ENCODE data around the gene WDR62. TPM values are rescaled to one million over a fixed set of nuclear protein-coding genes. Genes with fewer than 3 reads are reported as not detected.
A peak's percentile ranks its signal among the peaks of the same experiment; 100 is the strongest.

The WDR62 gene
- total RNA-seq, 1 donor from 2014 or later = 1.2 TPM

DNA sequence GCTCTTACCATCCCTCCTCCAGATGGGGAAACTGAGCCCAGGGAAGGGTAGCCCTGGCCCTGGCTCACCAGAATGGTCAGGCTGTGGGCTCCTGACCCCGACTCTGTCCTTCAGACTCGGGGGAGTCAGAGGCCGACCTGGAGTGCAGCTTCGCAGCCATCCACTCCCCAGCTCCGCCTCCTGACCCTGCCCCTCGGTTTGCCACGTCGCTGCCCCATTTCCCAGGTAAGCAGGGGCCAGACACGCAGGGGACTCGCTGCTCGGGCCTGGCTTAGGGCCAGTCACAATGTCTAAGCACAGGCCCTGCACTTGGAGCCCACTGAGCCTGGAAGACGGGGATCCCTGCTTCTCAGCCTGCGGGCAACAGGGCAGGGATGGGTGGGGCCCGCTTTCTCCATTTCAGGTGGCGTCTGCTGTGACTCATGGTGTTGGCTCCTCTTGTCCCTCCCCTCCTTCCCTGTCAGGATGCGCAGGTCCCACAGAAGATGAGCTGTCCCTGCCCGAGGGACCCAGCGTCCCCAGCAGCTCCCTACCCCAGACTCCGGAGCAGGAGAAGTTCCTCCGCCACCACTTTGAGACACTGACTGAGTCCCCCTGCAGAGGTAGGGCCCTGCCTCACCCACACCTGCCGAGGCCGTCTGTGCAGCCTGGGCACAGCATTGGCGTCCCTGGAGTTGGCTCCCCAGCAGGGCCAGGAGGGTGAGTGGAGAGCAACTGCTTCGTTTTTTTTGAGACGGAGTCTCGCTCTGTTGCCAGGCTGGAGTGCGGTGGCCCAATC lies 47.0 kb downstream of the WDR62 start:
- no peak for DNase-seq (ENCODE audit: low spot score)
- no peak for ATAC-seq
- intact Hi-C loops (cut with DNase I) = no loop called here

DNA sequence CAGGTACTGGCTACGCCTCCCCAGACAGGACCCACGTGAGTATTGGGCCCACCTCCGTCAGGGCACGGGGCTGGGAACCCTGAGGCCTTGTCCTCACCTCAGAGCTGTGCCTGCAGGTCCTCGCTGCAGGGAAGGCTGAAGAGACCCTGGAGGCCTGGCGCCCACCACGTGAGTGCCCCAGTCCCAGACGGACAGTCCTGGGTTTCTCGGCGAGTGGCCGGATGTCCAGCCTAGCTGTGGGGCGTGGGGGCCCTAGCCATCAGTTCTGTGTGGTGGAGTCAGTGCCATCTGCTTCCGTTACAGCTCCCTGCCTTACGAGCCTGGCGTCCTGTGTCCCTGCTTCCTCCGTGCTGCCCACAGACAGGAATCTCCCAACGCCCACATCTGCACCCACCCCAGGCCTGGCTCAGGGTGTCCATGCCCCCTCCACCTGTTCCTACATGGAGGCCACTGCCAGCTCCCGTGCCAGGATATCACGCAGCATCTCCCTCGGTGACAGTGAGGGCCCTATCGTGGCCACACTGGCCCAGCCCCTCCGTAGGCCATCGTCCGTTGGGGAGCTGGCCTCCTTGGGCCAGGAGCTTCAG lies 48.4 kb downstream of the WDR62 start:
- intact Hi-C loops (cut with DNase I) = no loop called here
- ATAC-seq = no peak
- no peak for DNase-seq (ENCODE audit: low spot score)

DNA sequence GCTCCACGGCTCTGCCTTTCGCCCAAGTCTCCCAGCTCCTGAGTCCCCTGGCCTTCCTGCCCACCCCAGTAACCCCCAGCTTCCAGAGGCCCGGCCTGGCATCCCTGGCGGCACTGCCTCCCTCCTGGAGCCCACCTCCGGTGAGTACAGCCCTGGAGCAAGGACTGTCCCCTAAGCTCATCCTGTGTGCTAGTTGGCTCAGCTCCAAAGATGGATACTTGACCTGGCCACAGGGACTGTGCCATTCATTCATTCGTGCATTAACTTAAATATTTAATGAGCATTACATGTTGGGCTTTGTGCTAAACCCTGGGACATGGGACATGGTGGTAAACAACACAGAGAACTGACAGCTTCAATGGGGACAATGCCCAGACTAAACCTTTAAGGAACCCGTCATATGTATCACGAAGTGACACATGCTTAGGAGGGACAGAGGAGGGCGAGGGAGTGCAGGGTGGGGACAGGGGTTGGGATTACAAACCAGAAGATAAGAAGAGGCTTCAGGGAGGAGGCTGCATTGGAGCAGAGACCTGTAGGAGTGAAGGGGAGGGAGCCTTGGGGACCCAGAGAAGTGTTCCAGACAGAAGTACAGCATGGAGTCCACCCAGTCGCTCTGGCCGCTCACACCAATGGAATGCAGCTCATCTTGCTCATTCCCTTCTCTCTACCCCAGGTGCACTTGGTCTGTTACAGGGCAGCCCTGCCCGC lies 49.3 kb downstream of the WDR62 start:
- intact Hi-C loops (cut with DNase I) = no loop called here
- no peak for DNase-seq (ENCODE audit: low spot score)
- ATAC-seq = no peak

DNA sequence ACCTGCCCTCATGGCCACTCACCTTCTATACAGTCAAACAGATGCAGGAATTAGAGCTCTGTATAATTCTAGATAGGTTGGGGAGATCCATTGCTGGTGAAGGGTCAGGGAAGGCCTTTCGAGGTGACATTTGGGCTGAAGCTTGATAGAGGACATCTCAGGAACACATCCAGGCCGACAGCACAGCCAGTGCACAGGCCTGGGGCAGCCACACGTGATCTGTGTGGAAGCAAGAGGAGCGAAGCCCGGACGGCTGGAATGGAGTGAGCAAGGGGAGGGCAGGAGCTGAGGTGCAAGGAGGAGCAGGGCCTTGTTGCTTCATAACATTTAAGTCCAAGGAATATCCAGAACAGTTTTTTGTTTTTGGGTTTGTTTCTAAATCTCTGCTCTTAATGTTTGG lies 51.7 kb downstream of the WDR62 start:
- no peak for ATAC-seq
- no peak for DNase-seq (ENCODE audit: low spot score)
- intact Hi-C loops (cut with DNase I) = no loop called here

DNA sequence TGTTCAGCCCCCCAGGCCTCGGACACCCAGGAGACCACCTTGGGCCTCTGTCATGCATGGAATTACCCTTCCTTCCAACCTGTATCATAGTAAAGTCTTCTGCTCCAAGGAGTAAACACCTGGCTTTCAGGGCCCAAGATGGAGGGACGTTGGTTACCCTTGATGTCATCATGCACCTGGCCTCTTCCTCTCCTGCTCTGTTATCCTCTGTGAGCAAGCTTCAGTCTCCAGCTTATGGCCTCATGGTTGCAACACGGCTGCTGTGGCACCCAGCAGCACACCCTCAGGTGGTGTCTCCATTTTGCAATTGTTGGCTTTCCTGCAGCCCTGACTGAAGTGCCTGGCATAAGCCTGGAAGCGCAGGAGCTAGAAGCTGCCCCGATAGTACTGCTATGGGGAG lies 52.3 kb downstream of the WDR62 start:
- ATAC-seq = no peak
- intact Hi-C loops (cut with DNase I) = no loop called here
- no peak for DNase-seq (ENCODE audit: low spot score)

DNA sequence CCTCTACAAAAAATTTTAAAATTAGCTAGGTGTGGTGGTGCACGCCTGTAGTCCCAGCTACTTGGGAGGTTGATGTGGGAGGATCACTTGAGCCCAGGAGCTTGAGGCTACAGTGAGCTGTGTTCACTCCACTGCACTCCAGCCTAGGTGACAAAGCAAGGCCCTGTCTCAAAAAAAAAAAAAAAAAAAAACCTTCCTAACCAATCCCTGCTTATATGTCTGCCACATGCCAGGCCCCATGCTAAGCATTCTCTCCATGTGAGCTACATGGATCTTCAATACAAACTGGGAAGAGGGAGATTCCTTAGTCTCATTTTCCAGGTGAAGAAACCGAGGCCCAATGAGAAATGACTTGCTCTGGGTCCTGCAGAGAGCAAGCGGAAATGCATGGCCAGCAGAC lies 54.0 kb downstream of the WDR62 start:
- DNase-seq (ENCODE audit: low spot score) (no peak), ATAC-seq (no peak)
- intact Hi-C loops (cut with DNase I) = no loop called here

DNA sequence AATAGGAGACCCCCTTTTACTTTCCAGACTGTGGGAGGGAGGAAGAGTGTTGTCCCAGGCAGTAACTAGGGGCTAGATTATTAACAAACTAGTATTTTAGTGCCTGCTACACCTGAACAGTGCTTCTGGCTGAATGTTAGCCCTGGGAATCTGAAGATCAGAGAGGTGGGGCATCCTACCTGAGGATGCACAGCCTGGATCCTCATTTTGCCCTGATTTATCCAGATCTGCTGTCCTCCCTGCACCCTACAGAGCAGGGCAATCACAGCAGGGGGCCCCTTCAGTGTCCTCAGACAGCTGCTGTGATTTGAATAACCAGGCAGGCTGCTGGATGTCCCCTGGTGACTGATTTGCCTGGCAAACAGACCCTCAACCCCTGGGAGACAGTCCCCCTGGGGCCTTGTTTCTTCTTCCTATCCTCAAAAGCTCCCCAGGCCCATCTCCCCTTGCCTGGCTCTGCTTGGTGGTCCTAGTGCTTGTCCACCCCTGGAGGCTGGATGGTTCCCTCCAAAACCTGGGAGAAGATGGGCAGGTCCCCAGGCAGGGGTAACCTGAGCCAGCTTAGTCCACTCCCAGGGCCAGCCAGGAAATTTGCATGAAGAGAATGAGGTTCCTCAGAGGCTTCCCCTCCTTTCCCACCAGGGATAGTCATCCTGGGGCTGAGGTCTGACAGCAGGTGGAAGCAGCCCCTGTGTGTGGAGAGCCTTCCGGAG lies 55.9 kb downstream of the WDR62 start, which contains the start of gene OVOL3:
Gene OVOL3, plus strand, starts transcription at position 657 of the 713 bp plus-strand sequence. CDS start 60 bp downstream, outside the sequence.
- no peak for ATAC-seq
- intact Hi-C loops (cut with DNase I) = loop anchor here (10.0 kb wide), 1 partner anchor 46 kb away; no protein-coding TSS in a partner anchor
- DNase-seq (ENCODE audit: low spot score) = no peak

DNA sequence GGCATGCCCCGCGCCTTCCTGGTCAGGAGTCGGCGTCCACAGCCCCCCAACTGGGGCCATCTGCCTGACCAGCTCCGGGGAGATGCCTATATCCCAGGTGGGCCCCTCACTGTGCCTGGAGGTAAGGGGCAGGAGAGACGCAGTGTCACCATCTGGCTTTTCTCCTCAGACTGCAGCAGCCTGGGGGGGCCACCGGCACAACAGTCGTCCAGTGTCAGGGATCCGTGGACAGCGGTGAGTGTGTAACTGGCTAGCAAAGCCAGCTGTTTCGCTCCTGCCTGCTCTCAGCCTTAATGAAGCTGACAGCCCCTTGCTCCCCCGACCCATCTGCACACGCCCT lies 56.5 kb downstream of the WDR62 start:
- intact Hi-C loops (cut with DNase I) = loop anchor here (10.0 kb wide), 1 partner anchor 46 kb away; no protein-coding TSS in a partner anchor
- no peak for ATAC-seq
- no peak for DNase-seq (ENCODE audit: low spot score)

DNA sequence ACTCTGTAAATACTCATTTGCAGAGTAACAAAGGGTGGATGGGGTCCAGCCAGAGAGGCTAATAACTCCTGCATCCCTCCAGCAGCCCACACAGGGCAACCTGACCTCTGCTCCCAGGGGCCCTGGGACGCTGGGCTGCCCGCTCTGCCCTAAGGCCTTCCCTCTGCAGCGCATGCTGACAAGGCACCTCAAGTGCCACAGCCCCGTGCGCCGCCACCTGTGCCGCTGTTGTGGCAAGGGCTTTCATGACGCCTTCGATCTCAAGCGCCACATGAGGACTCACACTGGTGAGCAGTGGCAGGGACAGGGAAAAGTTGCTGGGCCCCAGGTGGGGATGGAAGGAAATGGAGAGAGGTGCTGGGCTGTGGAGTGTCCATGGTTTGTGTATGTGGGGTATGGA lies 58.0 kb downstream of the WDR62 start:
- intact Hi-C loops (cut with DNase I) = loop anchor here (10.0 kb wide), 1 partner anchor 48 kb away; no protein-coding TSS in a partner anchor
- ATAC-seq (no peak), DNase-seq (ENCODE audit: low spot score) (no peak)

DNA sequence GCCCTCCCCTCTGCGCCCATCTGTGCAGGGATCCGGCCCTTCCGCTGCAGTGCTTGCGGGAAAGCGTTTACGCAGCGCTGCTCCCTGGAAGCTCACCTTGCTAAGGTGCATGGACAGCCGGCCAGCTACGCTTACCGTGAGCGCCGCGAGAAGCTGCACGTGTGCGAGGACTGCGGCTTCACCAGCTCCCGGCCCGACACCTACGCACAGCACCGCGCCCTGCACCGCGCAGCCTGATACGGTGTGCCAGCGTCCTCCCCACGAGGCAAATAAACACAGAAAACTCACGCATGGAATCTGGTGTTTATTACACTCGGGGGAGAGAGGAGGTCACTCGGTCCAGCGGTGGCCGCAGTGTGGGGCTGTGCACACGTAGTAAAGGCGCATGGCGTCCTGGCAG lies 58.7 kb downstream of the WDR62 start:
- DNase-seq (ENCODE audit: low spot score) (no peak), ATAC-seq (no peak)
- intact Hi-C loops (cut with DNase I) = loop anchor here (10.0 kb wide), 1 partner anchor 49 kb away; no protein-coding TSS in a partner anchor

DNA sequence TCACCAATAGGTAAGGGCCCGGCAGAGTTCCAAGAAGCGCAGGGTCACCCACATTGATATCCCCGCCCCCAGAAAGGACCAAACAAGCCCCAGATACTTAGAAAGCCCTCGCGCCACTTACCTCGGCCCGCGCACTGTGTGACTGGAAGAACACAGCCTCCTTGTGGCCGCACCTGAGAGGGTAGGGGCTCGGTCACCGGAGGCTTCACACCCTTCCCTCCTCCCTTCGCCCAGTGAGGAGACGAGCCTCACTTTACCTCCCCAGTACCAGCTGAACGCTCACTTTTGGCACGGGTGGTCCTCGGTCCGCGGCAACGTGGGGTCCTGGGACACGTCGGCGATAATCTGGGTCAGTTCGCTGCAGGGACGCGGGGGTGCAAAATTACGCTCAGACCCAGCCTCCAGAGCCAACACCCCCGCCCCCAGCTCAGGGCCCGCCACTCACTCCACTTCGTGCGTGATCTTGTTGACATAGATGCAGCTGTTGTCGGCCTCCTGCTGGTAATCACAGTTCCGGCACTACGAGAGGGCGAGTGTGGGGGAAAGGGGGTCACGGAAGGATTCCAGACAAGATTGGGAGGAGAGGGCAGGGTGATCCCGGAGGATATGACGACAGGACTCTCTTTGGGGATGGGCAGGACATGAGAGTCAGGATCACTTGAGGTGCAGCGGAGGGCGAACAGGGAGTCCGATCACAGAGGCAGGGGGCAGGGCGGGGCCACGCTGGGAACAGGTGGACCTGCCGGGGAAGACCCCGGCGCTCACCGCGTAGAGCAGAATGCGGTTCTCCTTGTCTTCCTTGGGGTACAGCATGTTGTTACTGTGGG lies 59.4 kb downstream of the WDR62 start:
- peak; percentile 71 for DNase-seq (ENCODE audit: low spot score)
- ATAC-seq = peak; percentile 1
- intact Hi-C loops (cut with DNase I) = loop anchor here (10.0 kb wide), 1 partner anchor 49 kb away; no protein-coding TSS in a partner anchor

DNA sequence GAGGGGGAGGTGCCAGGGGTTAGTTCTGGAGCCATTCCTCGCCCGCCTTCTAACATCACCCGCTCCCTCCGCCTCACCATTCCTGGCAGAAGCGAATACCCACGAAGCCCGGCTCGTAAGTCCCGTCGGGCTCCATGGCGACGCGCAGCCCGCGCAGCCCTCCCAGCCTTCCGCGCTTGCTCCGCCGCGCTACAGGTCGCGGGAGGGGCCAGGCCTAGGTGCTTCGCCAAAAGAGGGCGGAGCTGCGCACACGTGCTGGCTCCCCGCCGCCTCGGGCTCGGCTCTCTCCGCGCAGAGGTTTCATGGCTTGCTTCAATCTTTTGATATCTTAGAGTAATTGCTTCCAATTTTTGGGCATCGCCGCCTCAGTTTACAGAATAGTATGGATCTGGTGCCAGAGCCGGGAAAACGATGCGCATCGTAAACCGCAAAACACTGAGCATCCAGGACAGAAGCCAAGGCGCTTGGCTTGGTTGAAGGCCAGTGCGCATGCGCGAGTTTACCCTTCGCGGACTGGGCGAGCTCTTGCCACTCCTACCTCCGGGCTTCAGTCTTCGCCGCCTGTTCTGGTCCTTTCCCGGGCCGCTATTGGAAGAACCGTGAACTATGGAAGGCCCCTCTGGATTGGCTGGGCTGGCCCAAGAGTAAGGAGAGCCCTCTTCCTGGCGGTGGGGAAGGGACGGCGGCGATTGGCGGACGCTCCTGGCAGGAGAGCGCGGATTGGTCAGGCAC lies 60.2 kb downstream of the WDR62 start, which contains the start of gene POLR2I:
Gene POLR2I, minus strand, starts transcription at position 155 of the 732 bp plus-strand sequence. Its CDS starts 19 bp downstream, at position 136.
- DNase-seq (ENCODE audit: low spot score) (peak; percentile 99), ATAC-seq (peak; percentile 98)
- intact Hi-C loops (cut with DNase I) = loop anchor here (10.0 kb wide), 1 partner anchor 50 kb away; no protein-coding TSS in a partner anchor

DNA sequence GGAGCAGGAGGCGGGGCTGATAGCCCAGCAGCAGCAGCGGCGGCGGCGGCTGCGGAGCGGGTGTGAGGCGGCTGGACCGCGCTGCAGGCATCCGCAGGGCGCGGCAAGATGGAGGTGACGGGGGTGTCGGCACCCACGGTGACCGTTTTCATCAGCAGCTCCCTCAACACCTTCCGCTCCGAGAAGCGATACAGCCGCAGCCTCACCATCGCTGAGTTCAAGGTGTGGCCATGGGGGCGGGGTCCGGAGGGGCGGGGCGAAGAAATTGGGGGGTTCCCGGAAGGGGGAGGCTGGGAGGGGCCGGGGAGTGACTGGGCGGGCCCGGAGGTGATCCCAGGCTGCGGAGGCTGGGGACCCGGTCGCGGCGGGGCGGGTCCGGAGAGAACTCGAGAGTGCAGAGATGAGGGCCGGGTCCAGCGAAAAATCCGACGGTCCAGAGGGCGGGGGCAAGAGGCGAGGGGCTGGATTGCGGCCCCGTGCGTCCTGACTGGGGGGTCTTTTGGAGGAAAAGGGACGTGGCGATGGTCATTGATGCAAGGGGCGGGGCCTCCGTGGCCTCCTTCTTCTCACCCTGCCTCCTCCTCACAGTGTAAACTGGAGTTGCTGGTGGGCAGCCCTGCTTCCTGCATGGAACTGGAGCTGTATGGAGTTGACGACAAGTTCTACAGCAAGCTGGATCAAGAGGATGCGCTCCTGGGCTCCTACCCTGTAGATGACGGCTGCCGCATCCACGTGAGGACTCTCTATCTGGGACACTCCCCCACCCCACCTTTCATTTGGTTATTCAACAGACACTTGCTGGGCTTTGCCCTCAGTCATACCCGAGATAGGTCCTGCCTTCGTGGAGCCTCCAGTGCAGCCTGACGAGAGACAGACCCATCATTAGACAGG lies 61.0 kb downstream of the WDR62 start, which contains the start of gene TBCB:
Gene TBCB, plus strand, starts transcription at position 16 of the 891 bp plus-strand sequence. Its CDS starts 93 bp downstream, at position 109.
- intact Hi-C loops (cut with DNase I) = loop anchor here (10.0 kb wide), 1 partner anchor 51 kb away; no protein-coding TSS in a partner anchor
- peak; percentile 92 for DNase-seq (ENCODE audit: low spot score)
- peak; percentile 42 for ATAC-seq

DNA sequence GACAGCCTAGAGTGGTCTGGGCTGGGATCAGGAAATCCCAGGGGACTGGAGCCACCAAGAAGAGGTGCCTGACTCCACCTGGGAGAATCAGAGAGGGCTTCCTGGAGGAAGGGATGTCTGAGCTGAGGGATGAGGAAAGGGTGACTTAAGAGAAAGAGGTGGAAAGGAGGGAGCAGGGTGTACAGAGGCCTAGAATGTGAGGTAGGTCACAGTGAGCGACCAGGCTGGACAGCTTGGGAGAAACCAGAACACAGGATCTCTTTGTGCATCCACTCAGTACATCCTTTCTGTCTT lies 61.6 kb downstream of the WDR62 start:
- ATAC-seq = no peak
- no peak for DNase-seq (ENCODE audit: low spot score)
- intact Hi-C loops (cut with DNase I) = loop anchor here (10.0 kb wide), 1 partner anchor 51 kb away; no protein-coding TSS in a partner anchor

DNA sequence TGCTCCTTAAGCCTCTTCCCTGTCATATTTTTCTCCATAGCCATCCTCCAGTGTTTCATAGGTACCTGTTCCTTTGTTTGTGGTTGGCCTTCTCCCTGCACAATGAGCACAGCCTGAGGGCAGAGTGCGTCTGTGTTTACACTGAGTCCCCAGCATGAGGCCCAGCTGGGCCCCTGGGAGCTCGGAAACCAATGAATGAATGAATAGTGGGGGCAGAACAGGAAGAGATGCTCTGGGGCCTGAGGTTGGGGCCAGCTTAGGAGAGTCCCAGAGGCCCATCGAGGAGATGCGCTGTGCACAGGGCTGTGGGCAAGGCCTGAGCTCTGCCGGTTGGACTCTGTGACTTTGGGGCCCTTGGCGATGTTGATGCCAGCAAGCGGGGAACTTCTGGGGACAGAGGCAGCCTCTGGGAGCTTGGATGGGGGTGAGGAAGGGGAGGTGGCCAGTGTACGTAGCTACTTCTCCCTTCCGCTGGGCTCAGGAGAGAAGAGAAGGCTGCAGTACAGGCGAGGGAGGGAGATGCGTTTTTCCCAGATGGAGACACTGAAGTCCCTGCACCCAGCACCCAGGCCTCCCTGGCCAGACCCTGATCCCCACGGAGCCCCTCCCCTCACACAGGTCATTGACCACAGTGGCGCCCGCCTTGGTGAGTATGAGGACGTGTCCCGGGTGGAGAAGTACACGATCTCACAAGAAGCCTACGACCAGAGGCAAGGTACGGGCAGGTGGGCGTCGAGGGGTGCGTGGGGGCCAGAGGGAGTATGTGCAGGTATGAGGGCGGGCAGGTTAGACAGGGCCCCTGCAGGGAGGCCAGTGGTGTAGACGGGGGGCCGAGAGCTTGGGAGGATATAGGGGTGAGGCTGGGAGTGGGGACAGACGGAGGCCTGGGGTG lies 65.6 kb downstream of the WDR62 start:
- DNase-seq (ENCODE audit: low spot score) = no peak
- ATAC-seq = no peak
- intact Hi-C loops (cut with DNase I) = loop anchor here (5.0 kb wide), 1 partner anchor 47 kb away; no protein-coding TSS in a partner anchor

Measured in sciatic nerve (tissue), 2 donors.